Stimulated activated CD8-positive, alpha-beta memory T cell treated with anti-CD3 and anti-CD28 coated beads, Interleukin-15, amount 100 ng/mL, for 48 hours (primary cell): ENCODE results near the gene OGFOD3.
"Not testable (repeated sequence)": the region's sequence is repeated elsewhere in the genome, so short reads cannot be mapped to it uniquely, and the experiment has no call there.

ENCODE experiments used
- DNase-seq, 2 donors: peaks; one replicate each; pipeline ENCODE4 v3.0.0-alpha.2; 2020; ENCODE audit warnings: low read depth in 2 of 2

OGFOD3 gene

GRCh38 chr17:82434216-82434565 is 15.8 kb upstream of the OGFOD3 start:
- DNase-seq, result no peak

- no peak for DNase-seq
Measured at GRCh38 chr17:82433560-82434215, 15.3 kb upstream of the OGFOD3 start.

GRCh38 chr17:82432017-82432416 is 13.6 kb upstream of the OGFOD3 start:
- no peak for DNase-seq

GRCh38 chr17:82429824-82430223 is 11.4 kb upstream of the OGFOD3 start:
- DNase-seq, result no peak

GRCh38 chr17:82428546-82428945 is 10.2 kb upstream of the OGFOD3 start:
- DNase-seq, result no peak

GRCh38 chr17:82424863-82425159 is 6.4 kb upstream of the OGFOD3 start:
- DNase-seq, result no peak

- peak in 1 of 2 donors; percentile 31 for DNase-seq
Measured at GRCh38 chr17:82424001-82424862, 5.8 kb upstream of the OGFOD3 start.

- no peak for DNase-seq
Measured at GRCh38 chr17:82419540-82419939, 1.2 kb upstream of the OGFOD3 start.

- DNase-seq, result no peak
Measured at GRCh38 chr17:82416771-82417170, 1.6 kb downstream of the OGFOD3 start.

GRCh38 chr17:82416264-82416663 is 2.1 kb downstream of the OGFOD3 start:
- no peak for DNase-seq

- DNase-seq, result no peak
Measured at GRCh38 chr17:82415786-82416185, 2.6 kb downstream of the OGFOD3 start.

- no peak for DNase-seq
Measured at GRCh38 chr17:82415336-82415735, 3.0 kb downstream of the OGFOD3 start.

GRCh38 chr17:82414548-82415281 is 3.7 kb downstream of the OGFOD3 start:
- peak; percentile 37 to 54 for DNase-seq

GRCh38 chr17:82412535-82413520 is 5.6 kb downstream of the OGFOD3 start:
- no peak for DNase-seq

- DNase-seq, result not testable (repeated sequence)
Measured at GRCh38 chr17:82412081-82412480, 6.3 kb downstream of the OGFOD3 start.

GRCh38 chr17:82411396-82412053 is 6.9 kb downstream of the OGFOD3 start:
- no peak for DNase-seq

GRCh38 chr17:82410014-82410716 is 8.2 kb downstream of the OGFOD3 start:
- DNase-seq, result no peak

GRCh38 chr17:82408938-82409318 is 9.5 kb downstream of the OGFOD3 start:
- DNase-seq, result no peak

- no peak for DNase-seq
Measured at GRCh38 chr17:82408288-82408937, 10.0 kb downstream of the OGFOD3 start.

- DNase-seq, result no peak
Measured at GRCh38 chr17:82407255-82407654, 11.1 kb downstream of the OGFOD3 start.
